ENCODE measurements around the gene PTPRCAP. TPM values are rescaled to one million over a fixed set of nuclear protein-coding genes. Genes with fewer than 3 reads are reported as not detected.

Gene PTPRCAP
- polyA plus RNA-seq, 3 donors = 2.1 to 14.3 (median 2.8) TPM

DNA sequence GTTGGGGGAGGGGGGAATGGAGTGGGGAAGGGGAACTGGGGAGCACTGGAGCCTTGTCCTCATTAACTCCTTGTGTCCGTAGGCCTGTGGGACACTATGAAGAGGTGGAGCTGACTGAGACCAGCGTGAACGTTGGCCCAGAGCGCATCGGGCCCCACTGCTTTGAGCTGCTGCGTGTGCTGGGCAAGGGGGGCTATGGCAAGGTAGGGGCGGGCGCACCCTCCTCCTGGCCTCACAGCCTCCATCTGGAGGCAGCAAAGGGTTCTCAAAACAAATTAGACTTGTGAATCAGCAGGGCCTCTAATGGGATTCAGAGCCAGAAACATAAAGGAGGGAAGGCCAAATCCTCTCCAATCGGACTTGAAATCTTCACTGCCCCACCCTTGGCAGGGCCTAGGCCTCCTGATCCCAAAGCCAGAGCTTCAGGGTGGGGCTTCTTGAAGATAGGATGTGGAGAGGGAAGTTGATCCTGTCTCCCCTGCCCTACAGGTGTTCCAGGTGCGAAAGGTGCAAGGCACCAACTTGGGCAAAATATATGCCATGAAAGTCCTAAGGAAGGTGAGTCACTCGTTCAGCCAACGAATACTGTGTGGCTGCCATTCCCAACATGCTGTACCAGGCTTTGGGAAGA is 8.3 kb downstream of the PTPRCAP start:
- 66% methylated on average over 10 of the region's 12 CpGs for WGBS (ENCODE audit: insufficient coverage)
- H3K9ac ChIP-seq (ENCODE audit: insufficient read depth, low read length, poor library complexity, severe bottlenecking) = peak overlapping the region; percentile 93

More for the DNA sequence above, 8.3 kb downstream of the PTPRCAP start:
- Histone ChIP-seq H3K4me1 (ENCODE audit: control insufficient read depth in 1 of 2, insufficient read depth in 2 of 2, low read length in 2 of 2) (peaks cover 16 to 20% of the 10 kb centered on the region in 2 donors), H4K20me1 (ENCODE audit: insufficient read depth, low read length) (peaks cover 10% of the 10 kb centered on the region), H3K27me3 (ENCODE audit: control insufficient read depth in 2 of 2, insufficient read depth in 2 of 2, low read length in 2 of 2) (no peaks in the 10 kb centered on the region), H3K9me3 (replicated peaks in 1 of 2; ENCODE audit: control insufficient read depth in 1 of 2, insufficient read depth in 1 of 2, low read length in 2 of 2) (no peaks in the 10 kb centered on the region), H3K79me2 (ENCODE audit: insufficient read depth, low read length) (peaks cover 16% of the 10 kb centered on the region), H3K36me3 (replicated peaks in 1 of 2; ENCODE audit: control insufficient read depth in 1 of 2, insufficient read depth in 2 of 2, low read length in 2 of 2) (peaks cover 32 to 37% of the 10 kb centered on the region in 2 donors), H2AFZ (ENCODE audit: insufficient read depth, low read depth, low read length, poor library complexity, severe bottlenecking) (peak overlapping the region; percentile 86), H3K4me3 (replicated peaks in 1 of 3; ENCODE audit: low read depth in 2 of 3, low read length in 3 of 3) (peak overlapping the region; percentile 79 to 93 (median 91)), H3K27ac (ENCODE audit: low read depth in 1 of 2, low read length in 2 of 2) (peak overlapping the region; percentile 66 to 88), H3K4me2 (replicated peaks; ENCODE audit: extremely low read depth, low read length, poor library complexity, severe bottlenecking) (peak overlapping the region; percentile 91)
- peak overlapping the region; percentile 99 to 100 for H3K4me3 Mint-ChIP-seq
- intact Hi-C loops (cut with micrococcal nuclease) = loop anchor here (2.0 to 5.0 kb wide), 4 partner anchors 36 to 78 kb away; partner anchors contain the start of genes CDK2AP2 (in 1 of the 2), PITPNM1 (in 1 of the 2), RAD9A (in 1 of the 2) and TMEM134 (in 1 of the 2)
- H3K27me3 Mint-ChIP-seq (ENCODE audit: low read depth in 3 of 3) = peaks cover 0 to 3% (median 0%) of the 10 kb centered on the region in 3 donors
- peaks cover 16% of the 10 kb centered on the region for H3K4me1 Mint-ChIP-seq
- peaks cover 0 to 2% (median 0%) of the 10 kb centered on the region in 7 donors for H3K9me3 Mint-ChIP-seq
- TF ChIP-seq, protein P1, sequence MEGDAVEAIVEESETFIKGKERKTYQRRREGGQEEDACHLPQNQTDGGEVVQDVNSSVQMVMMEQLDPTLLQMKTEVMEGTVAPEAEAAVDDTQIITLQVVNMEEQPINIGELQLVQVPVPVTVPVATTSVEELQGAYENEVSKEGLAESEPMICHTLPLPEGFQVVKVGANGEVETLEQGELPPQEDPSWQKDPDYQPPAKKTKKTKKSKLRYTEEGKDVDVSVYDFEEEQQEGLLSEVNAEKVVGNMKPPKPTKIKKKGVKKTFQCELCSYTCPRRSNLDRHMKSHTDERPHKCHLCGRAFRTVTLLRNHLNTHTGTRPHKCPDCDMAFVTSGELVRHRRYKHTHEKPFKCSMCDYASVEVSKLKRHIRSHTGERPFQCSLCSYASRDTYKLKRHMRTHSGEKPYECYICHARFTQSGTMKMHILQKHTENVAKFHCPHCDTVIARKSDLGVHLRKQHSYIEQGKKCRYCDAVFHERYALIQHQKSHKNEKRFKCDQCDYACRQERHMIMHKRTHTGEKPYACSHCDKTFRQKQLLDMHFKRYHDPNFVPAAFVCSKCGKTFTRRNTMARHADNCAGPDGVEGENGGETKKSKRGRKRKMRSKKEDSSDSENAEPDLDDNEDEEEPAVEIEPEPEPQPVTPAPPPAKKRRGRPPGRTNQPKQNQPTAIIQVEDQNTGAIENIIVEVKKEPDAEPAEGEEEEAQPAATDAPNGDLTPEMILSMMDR (IDR thresholded peaks at IDR 0.05) = no peak
- H3K36me3 Mint-ChIP-seq = peaks cover 26 to 45% of the 10 kb centered on the region in 2 donors
- peak overlapping the region; percentile 92 to 96 (median 93) for H3K27ac Mint-ChIP-seq
- no peak for DNase-seq
